ENCODE results near the gene MATK. TPM values are rescaled to one million over a fixed set of nuclear protein-coding genes. Genes with fewer than 3 reads are reported as not detected.
A peak's percentile ranks its signal among the peaks of the same experiment; 100 is the strongest.
"Not testable (repeated sequence)": the region's sequence is repeated elsewhere in the genome, so short reads cannot be mapped to it uniquely, and the experiment has no call there.

MATK gene
- total and polyA plus RNA-seq, 12 donors = 0.14 to 4.9 (median 0.49) TPM

DNA sequence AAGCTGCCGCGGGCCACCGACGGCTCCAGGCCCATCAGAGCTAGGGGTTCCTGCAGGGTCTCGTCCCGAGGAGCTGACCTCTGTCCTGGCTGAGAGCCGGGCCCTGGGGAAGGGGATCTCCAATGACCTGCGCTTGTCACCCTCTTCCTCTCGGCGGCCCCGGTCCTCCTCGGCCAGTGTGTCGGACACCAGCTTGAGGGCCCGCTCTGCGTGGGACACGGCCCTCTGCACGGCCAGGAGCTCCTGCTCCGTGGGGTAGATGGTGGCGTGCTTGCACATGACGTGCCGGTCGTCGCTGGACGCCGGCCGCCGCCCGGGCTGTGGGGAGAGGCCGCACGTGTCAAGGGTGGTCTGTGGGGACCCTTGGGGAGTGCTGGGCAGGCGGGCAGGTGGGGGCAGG lies 32.7 kb upstream of the MATK start:
- Histone ChIP-seq H3K4me1 (peaks cover 0 to 23% (median 5%) of the 10 kb centered on the region in 9 donors), H3K9me3 (no peaks in the 10 kb centered on the region), H3K27me3 (peaks cover 0 to 10% (median 0%) of the 10 kb centered on the region in 7 donors), H3K36me3 (no peaks in the 10 kb centered on the region), H3K4me3 (no peak overlapping the region), H3K27ac (peak overlapping the region in 1 of 10 donors; percentile 29)
- TF ChIP-seq, protein P1, sequence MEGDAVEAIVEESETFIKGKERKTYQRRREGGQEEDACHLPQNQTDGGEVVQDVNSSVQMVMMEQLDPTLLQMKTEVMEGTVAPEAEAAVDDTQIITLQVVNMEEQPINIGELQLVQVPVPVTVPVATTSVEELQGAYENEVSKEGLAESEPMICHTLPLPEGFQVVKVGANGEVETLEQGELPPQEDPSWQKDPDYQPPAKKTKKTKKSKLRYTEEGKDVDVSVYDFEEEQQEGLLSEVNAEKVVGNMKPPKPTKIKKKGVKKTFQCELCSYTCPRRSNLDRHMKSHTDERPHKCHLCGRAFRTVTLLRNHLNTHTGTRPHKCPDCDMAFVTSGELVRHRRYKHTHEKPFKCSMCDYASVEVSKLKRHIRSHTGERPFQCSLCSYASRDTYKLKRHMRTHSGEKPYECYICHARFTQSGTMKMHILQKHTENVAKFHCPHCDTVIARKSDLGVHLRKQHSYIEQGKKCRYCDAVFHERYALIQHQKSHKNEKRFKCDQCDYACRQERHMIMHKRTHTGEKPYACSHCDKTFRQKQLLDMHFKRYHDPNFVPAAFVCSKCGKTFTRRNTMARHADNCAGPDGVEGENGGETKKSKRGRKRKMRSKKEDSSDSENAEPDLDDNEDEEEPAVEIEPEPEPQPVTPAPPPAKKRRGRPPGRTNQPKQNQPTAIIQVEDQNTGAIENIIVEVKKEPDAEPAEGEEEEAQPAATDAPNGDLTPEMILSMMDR (IDR thresholded peaks at IDR 0.05) = no peak
- intact Hi-C loops (cut with DNase I) = no loop called here
- ATAC-seq = peak in 2 of 8 donors; percentile 4 to 14
- WGBS, 2 donors = 73 to 74% methylated on average over 31 of the region's 31 CpGs
- no peak for DNase-seq

DNA sequence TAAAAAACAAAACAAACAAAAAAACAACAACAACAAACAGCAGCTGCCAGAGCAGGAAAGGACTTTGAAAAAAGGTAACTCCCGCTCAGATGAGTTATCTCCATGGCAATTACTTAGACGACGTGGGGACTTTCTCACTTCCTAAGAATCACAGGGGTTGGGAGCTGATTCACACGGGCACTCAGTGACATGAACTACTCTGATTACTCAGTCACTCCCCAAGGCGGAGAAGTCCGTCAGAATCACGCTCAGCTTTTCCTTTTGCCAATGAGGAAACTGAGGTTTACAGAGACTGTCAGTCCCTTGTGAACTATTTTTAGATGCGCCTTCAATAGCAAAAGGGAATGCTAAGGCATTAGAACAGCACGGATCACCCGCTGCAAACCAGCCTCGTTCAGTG lies 32.3 kb upstream of the MATK start:
- no peak for DNase-seq
- H3K4me3 ChIP-seq = no peak overlapping the region
- H3K27me3 ChIP-seq = peaks cover 0 to 10% (median 0%) of the 10 kb centered on the region in 7 donors

DNA sequence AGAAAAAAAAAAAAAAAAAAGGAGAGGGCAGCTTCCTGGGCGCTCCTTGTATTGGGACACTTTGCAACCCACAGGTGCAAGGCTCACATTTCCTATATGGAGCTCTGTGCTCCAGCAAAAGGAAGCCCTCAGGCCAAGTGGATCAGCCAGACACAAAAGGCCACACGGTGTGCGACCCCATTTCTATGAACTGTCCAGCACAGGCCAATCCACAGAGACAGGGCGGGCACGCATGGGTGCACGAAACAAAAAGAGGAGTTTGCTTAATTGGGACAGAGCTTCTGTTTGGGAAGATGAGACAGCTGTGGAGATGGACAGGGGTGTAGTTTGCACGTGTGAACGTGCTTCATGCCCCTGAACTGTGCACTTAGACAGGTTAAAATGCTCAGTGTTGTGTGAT lies 31.6 kb upstream of the MATK start:
- intact Hi-C loops (cut with DNase I) = no loop called here
- Histone ChIP-seq H3K9me3 (no peaks in the 10 kb centered on the region), H3K36me3 (no peaks in the 10 kb centered on the region), H3K4me3 (no peak overlapping the region), H3K27me3 (peaks cover 0 to 9% (median 0%) of the 10 kb centered on the region in 7 donors), H3K4me1 (peaks cover 3 to 35% (median 14%) of the 10 kb centered on the region in 9 donors), H3K27ac (no peak overlapping the region)
- TF ChIP-seq, protein P1 (IDR thresholded peaks at IDR 0.05) = no peak
- ATAC-seq (no peak), DNase-seq (no peak)
- WGBS, 2 donors = 91 to 95% methylated on average over 8 of the region's 8 CpGs

More for the DNA sequence above, 32.3 kb upstream of the MATK start:
- TF ChIP-seq, protein P1 (IDR thresholded peaks at IDR 0.05) = no peak
- no peaks in the 10 kb centered on the region for H3K9me3 ChIP-seq
- no peaks in the 10 kb centered on the region for H3K36me3 ChIP-seq
- 26 to 29% methylated on average over 11 of the region's 11 CpGs for WGBS, 2 donors
- H3K4me1 ChIP-seq = peaks cover 0 to 28% (median 7%) of the 10 kb centered on the region in 9 donors
- intact Hi-C loops (cut with DNase I) = no loop called here
- H3K27ac ChIP-seq = peak overlapping the region in 1 of 10 donors; percentile 29
- ATAC-seq = peak in 5 of 8 donors; percentile 8 to 52 (median 42)

DNA sequence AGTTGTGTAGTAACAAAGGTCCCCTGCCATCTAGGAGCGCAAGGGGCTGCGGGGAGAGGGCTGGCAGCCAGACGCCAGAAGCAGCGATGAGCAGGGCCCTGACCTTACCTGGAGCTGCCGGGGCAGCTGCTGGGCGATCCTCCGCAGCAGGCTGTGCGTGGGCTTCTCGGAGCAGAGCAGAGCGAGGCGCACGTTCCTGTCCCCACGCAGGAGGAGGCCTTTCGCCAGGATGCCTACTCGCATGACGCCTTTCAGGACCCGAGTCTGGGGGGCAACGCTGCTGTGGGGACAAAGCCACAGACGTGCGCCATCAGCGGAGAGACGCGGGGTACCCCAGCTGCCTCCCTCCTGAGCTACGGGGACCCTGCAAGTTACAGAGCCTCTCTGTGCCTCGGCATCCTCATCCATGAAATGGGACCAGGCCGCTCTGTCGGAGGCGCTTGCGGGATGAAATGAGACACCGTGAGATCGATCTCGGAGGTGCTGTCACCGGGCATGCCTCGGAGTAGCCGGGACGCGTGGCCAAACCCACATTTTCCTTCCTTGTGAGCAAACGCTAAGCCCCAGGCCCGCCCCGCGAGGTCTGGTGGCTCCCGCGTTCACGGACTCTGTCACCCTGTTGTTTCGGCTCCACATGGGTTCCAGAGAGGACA lies 30.5 kb upstream of the MATK start:
- TF ChIP-seq, protein P1 (IDR thresholded peaks at IDR 0.05) = no peak
- no peak overlapping the region for H3K27ac ChIP-seq
- no peak overlapping the region for H3K4me3 ChIP-seq
- ATAC-seq = no peak
- no peak for DNase-seq
- WGBS, 2 donors = 90 to 92% methylated on average over 45 of the region's 45 CpGs
- H3K9me3 ChIP-seq = no peaks in the 10 kb centered on the region
- intact Hi-C loops (cut with DNase I) = no loop called here
- H3K4me1 ChIP-seq = peaks cover 4 to 38% (median 19%) of the 10 kb centered on the region in 9 donors
- H3K36me3 ChIP-seq = no peaks in the 10 kb centered on the region
- H3K27me3 ChIP-seq = peaks cover 0 to under 1% (median 0%) of the 10 kb centered on the region in 7 donors

DNA sequence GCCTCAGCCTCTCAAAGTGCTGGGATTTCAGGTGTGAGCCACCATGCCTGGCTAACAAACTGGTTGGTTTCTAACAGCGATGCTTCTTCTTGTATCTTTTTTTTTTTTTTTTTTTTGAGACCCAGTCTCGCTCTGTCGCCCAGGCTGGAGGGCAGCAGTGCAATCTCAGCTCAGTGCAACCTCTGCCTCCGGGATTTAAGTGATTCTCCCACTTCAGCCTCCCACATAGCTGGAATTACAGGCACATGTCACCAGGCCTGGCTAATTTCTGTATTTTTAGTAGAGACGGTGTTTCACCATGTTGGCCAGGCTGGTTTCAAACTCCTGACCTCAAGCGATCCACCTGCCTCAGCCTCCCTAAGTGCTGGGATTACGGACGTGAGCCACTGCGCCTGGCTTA lies 30.0 kb upstream of the MATK start:
- H3K36me3 ChIP-seq; H3K27me3 ChIP-seq; ATAC-seq; H3K4me3 ChIP-seq; intact Hi-C loops (cut with DNase I); H3K27ac ChIP-seq; DNase-seq; H3K9me3 ChIP-seq: not testable (repeated sequence)
- 93 to 96% methylated on average over 9 of the region's 9 CpGs for WGBS, 2 donors
- peaks cover 4 to 41% (median 22%) of the 10 kb centered on the region in 9 donors for H3K4me1 ChIP-seq
